ENCODE data around the gene BRD1.

BRD1 gene

GRCh38 chr22:49803737-49804375 lies 23.8 kb downstream of the BRD1 start:
- H3K27me3 ChIP-seq (ENCODE audit: insufficient read depth, poor library complexity, severe bottlenecking), result no peaks in the 10 kb centered on the region
- H3K4me3 ChIP-seq (replicated peaks; ENCODE audit: insufficient read depth, low read length), result no peak overlapping the region
- H3K27ac ChIP-seq (replicated peaks), result no peak overlapping the region
- TF ChIP-seq REST (IDR thresholded peaks at IDR 0.05; ENCODE audit: insufficient replicate concordance, low read depth) (no peak), POLR2AphosphoS5 (IDR thresholded peaks at IDR 0.05; ENCODE audit: low read depth) (no peak), CTCF (IDR thresholded peaks at IDR 0.05; ENCODE audit: insufficient read depth, low read length) (no peak), GABPA (IDR thresholded peaks at IDR 0.05; ENCODE audit: low read depth) (no peak), SPI1 (IDR thresholded peaks at IDR 0.05; ENCODE audit: borderline replicate concordance, low read depth) (no peak)
- no peak for DNase-seq (ENCODE audit: low read depth in 1 of 2, low spot score in 1 of 2)

- no peak for DNase-seq (ENCODE audit: low read depth in 1 of 2, low spot score in 1 of 2)
- no peak overlapping the region for H3K27ac ChIP-seq (replicated peaks)
- TF ChIP-seq CTCF (IDR thresholded peaks at IDR 0.05; ENCODE audit: insufficient read depth, low read length) (no peak), POLR2AphosphoS5 (IDR thresholded peaks at IDR 0.05; ENCODE audit: low read depth) (no peak), SPI1 (IDR thresholded peaks at IDR 0.05; ENCODE audit: borderline replicate concordance, low read depth) (no peak), GABPA (IDR thresholded peaks at IDR 0.05; ENCODE audit: low read depth) (no peak), REST (IDR thresholded peaks at IDR 0.05; ENCODE audit: insufficient replicate concordance, low read depth) (no peak)
- H3K4me3 ChIP-seq (replicated peaks; ENCODE audit: insufficient read depth, low read length), result no peak overlapping the region
- no peaks in the 10 kb centered on the region for H3K27me3 ChIP-seq (ENCODE audit: insufficient read depth, poor library complexity, severe bottlenecking)
These were observed 24.5 kb downstream of the BRD1 start for GRCh38 chr22:49803134-49803533.

- no peak overlapping the region for H3K4me3 ChIP-seq (replicated peaks; ENCODE audit: insufficient read depth, low read length)
- no peak for DNase-seq (ENCODE audit: low read depth in 1 of 2, low spot score in 1 of 2)
- H3K27me3 ChIP-seq (ENCODE audit: insufficient read depth, poor library complexity, severe bottlenecking), result no peaks in the 10 kb centered on the region
- no peak overlapping the region for H3K27ac ChIP-seq (replicated peaks)
- TF ChIP-seq CTCF (IDR thresholded peaks at IDR 0.05; ENCODE audit: insufficient read depth, low read length) (no peak), SPI1 (IDR thresholded peaks at IDR 0.05; ENCODE audit: borderline replicate concordance, low read depth) (no peak), POLR2AphosphoS5 (IDR thresholded peaks at IDR 0.05; ENCODE audit: low read depth) (no peak), GABPA (IDR thresholded peaks at IDR 0.05; ENCODE audit: low read depth) (no peak), REST (IDR thresholded peaks at IDR 0.05; ENCODE audit: insufficient replicate concordance, low read depth) (no peak)
These were observed 26.1 kb downstream of the BRD1 start for GRCh38 chr22:49801391-49802060.
